Body of pancreas (tissue), 4 donors: ENCODE results near the gene MIOS. TPM values are rescaled to one million over a fixed set of nuclear protein-coding genes. Genes with fewer than 3 reads are reported as not detected.
A peak's percentile ranks its signal among the peaks of the same experiment; 100 is the strongest.

Experiments used
- ATAC-seq: fragments of 150-250 bp; one replicate; pipeline ENCODE4 v1.9.1; 2016
- DNase-seq, 4 donors: peaks; one replicate each; pipeline ENCODE4 v3.0.0-alpha.2; 2019
- H3K27ac ChIP-seq, 4 donors: fragments of 200-600 bp; sonication (generic); 1 replicate in 3 of 4; 2 replicates in 1 of 4; pipeline versions ENCODE4 v1.5.1 to v1.6.1; 2016 to 2019; ENCODE audit warnings: mild to moderate bottlenecking in 1 of 4, mixed read lengths in 1 of 4, moderate library complexity in 1 of 4
- H3K27me3 ChIP-seq, 2 donors: fragments of 200-600 bp; sonication (generic); one replicate each; pipeline ENCODE4 v1.6.0; 2016; ENCODE audit warnings: mild to moderate bottlenecking in 1 of 2
- H3K36me3 ChIP-seq, 2 donors: fragments of 200-600 bp; sonication (generic); replicated peaks in 1 of 2; 2 replicates each; pipeline ENCODE4 v1.5.1; 2016; ENCODE audit warnings: low read depth in 2 of 2; ENCODE audit not compliant: insufficient read depth in 1 of 2
- H3K4me1 ChIP-seq: fragments of 200-600 bp; sonication (generic); one replicate; pipeline ENCODE4 v1.6.0; 2016
- H3K4me3 ChIP-seq, 2 donors: fragments of 200-600 bp; sonication (generic); 1 replicate in 1 of 2; 2 replicates in 1 of 2; pipeline ENCODE4 v1.5.1; 2016 to 2019
- H3K9me3 ChIP-seq, 3 donors: fragments of 200-600 bp; sonication (generic); 1 replicate in 2 of 3; 2 replicates in 1 of 3; pipeline ENCODE4 v1.5.1; 2016
- POLR2A ChIP-seq, 3 donors: fragments of 450-650 bp; IDR thresholded peaks; one replicate each; pipeline ENCODE4 v1.6.1; 2016; ENCODE audit warnings: antibody characterized with exemption in 3 of 3, mild to moderate bottlenecking in 2 of 3
- WGBS, 2 donors: methylation state at CpG; one replicate each; pipeline ENCODE4 v1.1.5; 2017; 5-methylcytosine and 5-hydroxymethylcytosine counted together
- intact Hi-C: fragments of 100-400 bp; cut with DNase I; formaldehyde crosslinking; loops from one replicate; pipeline ENCODE4 v1.15.1; 2023
- total RNA-seq, 2 donors: library from RNA; depleted of rRNA; stranded (reverse); fragments of >200 nt; gene quantifications; one replicate each; pipeline ENCODE4 v1.1.0, GENCODE V29; 2016
- TF ChIP-seq, protein P1 (sequence below), 7 experiments: fragments of 450-650 bp in 4 of 7; fragments of 200-600 bp in 3 of 7; sonication (generic) in 3 of 7; IDR thresholded peaks; one replicate each; pipeline ENCODE4 v1.5.1; 2016 to 2019; ENCODE audit warnings: antibody characterized with exemption in 7 of 7

MIOS gene
- total RNA-seq, 2 donors from 2014 or later, result 42.5 to 44.6 TPM

- intact Hi-C loops, result no loop called here
- Histone ChIP-seq H3K27ac (no peak overlapping the region), H3K27me3 (no peaks in the 10 kb centered on the region), H3K36me3 (no peaks in the 10 kb centered on the region), H3K4me1 (no peaks in the 10 kb centered on the region), H3K4me3 (no peak overlapping the region), H3K9me3 (no peaks in the 10 kb centered on the region)
- ATAC-seq (no peak), DNase-seq (no peak)
- WGBS, 2 donors, result 49 to 63% methylated on average over 1 of the region's 1 CpG
- TF ChIP-seq, protein P1, sequence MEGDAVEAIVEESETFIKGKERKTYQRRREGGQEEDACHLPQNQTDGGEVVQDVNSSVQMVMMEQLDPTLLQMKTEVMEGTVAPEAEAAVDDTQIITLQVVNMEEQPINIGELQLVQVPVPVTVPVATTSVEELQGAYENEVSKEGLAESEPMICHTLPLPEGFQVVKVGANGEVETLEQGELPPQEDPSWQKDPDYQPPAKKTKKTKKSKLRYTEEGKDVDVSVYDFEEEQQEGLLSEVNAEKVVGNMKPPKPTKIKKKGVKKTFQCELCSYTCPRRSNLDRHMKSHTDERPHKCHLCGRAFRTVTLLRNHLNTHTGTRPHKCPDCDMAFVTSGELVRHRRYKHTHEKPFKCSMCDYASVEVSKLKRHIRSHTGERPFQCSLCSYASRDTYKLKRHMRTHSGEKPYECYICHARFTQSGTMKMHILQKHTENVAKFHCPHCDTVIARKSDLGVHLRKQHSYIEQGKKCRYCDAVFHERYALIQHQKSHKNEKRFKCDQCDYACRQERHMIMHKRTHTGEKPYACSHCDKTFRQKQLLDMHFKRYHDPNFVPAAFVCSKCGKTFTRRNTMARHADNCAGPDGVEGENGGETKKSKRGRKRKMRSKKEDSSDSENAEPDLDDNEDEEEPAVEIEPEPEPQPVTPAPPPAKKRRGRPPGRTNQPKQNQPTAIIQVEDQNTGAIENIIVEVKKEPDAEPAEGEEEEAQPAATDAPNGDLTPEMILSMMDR (IDR thresholded peaks at IDR 0.05), result no peak
- no peak for TF ChIP-seq POLR2A (IDR thresholded peaks at IDR 0.05)
These were observed 15.9 kb downstream of the MIOS start for GRCh38 chr7:7582596-7582995.

DNA sequence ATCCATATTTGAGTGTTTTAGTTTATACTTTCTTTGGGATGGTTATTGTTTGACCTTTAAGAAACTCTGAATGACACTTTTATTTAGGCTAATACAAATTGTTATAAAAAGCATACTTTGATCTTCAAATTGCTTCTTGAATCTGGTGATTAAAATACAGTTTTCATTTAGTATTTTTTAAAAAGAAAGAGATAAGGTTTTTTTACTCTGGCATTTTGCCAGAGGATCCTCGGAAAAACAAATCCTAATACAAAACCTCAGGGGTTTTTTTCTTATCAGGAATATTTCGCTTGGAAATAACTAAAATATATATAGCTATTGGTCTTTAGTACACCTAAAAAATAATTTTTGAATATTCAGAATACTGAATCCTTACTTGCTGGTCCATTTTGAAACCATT lies 17.0 kb downstream of the MIOS start:
- ATAC-seq, result no peak
- Histone ChIP-seq H3K4me3 (no peak overlapping the region), H3K27me3 (no peaks in the 10 kb centered on the region), H3K4me1 (no peaks in the 10 kb centered on the region), H3K36me3 (no peaks in the 10 kb centered on the region), H3K27ac (no peak overlapping the region), H3K9me3 (no peaks in the 10 kb centered on the region)
- no peak for DNase-seq
- 37 to 41% methylated on average over 2 of the region's 2 CpGs for WGBS, 2 donors
- no peak for TF ChIP-seq POLR2A (IDR thresholded peaks at IDR 0.05)
- TF ChIP-seq, protein P1 (IDR thresholded peaks at IDR 0.05), result no peak
- intact Hi-C loops, result no loop called here

DNA sequence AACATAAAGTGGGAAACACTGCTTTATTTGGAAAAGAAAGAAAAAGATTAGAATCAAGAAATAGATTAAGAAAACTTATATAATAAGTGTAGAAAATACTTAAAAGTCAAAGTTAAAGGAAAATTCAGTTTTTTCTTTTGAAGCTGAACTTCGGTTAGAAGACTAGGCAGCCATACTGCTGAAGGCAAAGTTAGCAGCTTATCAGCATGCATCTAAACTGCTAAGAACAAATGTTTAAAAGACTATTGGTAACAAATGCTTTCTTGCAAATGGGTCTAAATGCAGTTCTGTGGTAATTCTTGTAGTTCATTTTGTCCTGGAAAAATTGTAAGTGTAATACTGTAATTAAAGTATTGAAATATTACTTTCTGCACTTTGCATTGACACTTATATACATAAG lies 18.0 kb downstream of the MIOS start:
- 78 to 91% methylated on average over 1 of the region's 1 CpG for WGBS, 2 donors
- DNase-seq (no peak), ATAC-seq (no peak)
- Histone ChIP-seq H3K9me3 (no peaks in the 10 kb centered on the region), H3K27me3 (no peaks in the 10 kb centered on the region), H3K27ac (no peak overlapping the region), H3K36me3 (no peaks in the 10 kb centered on the region), H3K4me3 (no peak overlapping the region), H3K4me1 (no peaks in the 10 kb centered on the region)
- TF ChIP-seq POLR2A (IDR thresholded peaks at IDR 0.05), result no peak
- TF ChIP-seq, protein P1 (IDR thresholded peaks at IDR 0.05), result no peak
- intact Hi-C loops, result no loop called here

DNA sequence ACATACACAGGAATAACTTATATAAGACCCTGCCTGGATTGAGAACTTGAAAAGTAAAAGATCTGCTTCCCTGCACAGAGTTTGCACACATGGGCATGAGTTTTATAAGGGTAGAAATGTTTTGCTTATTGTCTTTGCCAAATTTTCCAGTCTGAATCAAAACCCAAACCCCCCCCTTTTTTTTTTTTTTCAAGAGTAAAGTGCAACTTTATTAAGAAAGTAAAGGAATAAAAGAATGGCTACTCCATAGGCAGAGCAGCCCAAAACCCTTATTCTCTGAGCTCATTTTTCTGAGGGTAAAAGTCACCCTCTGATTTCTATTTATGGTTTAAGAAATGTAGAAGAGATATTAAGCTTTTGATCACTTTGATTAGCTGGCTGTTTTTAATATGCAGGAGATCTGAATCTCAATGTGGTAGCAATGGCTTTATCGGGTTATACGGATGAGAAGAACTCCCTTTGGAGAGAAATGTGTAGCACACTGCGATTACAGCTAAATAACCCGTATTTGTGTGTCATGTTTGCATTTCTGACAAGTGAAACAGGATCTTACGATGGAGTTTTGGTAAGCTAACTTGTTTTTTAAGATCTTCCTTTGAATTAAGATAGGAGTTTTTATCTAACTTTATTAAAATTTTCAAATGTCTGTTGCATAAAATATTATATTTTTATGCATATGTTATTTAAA lies 18.7 kb downstream of the MIOS start:
- Histone ChIP-seq H3K4me3 (no peak overlapping the region), H3K9me3 (no peaks in the 10 kb centered on the region), H3K4me1 (no peaks in the 10 kb centered on the region), H3K27me3 (no peaks in the 10 kb centered on the region), H3K27ac (peak overlapping the region in 1 of 4 donors; percentile 52), H3K36me3 (peaks cover 0 to 3% of the 10 kb centered on the region in 2 donors)
- DNase-seq (no peak), ATAC-seq (no peak)
- 22 to 34% methylated on average over 5 of the region's 5 CpGs for WGBS, 2 donors
- TF ChIP-seq, protein P1 (IDR thresholded peaks at IDR 0.05), result no peak
- TF ChIP-seq POLR2A (IDR thresholded peaks at IDR 0.05), result no peak
- intact Hi-C loops, result no loop called here

GRCh38 chr7:7595451-7595850 lies 28.8 kb downstream of the MIOS start:
- no peaks in the 10 kb centered on the region for H3K4me1 ChIP-seq
- no peak overlapping the region for H3K4me3 ChIP-seq
- H3K27me3 ChIP-seq, result no peaks in the 10 kb centered on the region
- WGBS, 2 donors, result 50 to 69% methylated on average over 1 of the region's 1 CpG
- intact Hi-C loops, result no loop called here
- no peak overlapping the region for H3K27ac ChIP-seq
- no peak for TF ChIP-seq POLR2A (IDR thresholded peaks at IDR 0.05)
- TF ChIP-seq, protein P1 (IDR thresholded peaks at IDR 0.05), result peak in 6 of 7 experiments; percentile 16 to 52 (median 38)
- peaks cover 0 to 14% of the 10 kb centered on the region in 2 donors for H3K36me3 ChIP-seq
- ATAC-seq (no peak), DNase-seq (no peak)
- H3K9me3 ChIP-seq, result no peaks in the 10 kb centered on the region
